HepG2 (cell line): Measurements from ENCODE around the gene MYOT. TPM values are rescaled to one million over a fixed set of nuclear protein-coding genes. Genes with fewer than 3 reads are reported as not detected.

Experiments used
- ATAC-seq: fragments of 200-7000 bp; cut with Tn5 transposase; 3 replicates; pipeline ENCODE4 v1.9.1; 2020; ENCODE audit warnings: mild to moderate bottlenecking, moderate library complexity
- BruUV-seq: library from RNA; stranded (reverse); fragments of 400-500 nt; replicated peaks from 2 replicates; lab custom pipeline; 2021; lab: Mats Ljungman, UMichigan
- CTCF ChIA-PET: fragments of 300-600 bp; formaldehyde crosslinking; extraction: SDS; loops from one replicate; lab custom pipeline; 2021; ENCODE audit warnings: low total read pairs, inconsistent platforms, low intra/inter-chr PET ratio; lab: Yijun Ruan, JAX
- POLR2A ChIA-PET: fragments of 350-600 bp; sonication (Branson Sonifier 250); formaldehyde crosslinking; loops from one replicate; lab custom pipeline; 2020; ENCODE audit warnings: antibody characterized with exemption, inconsistent platforms; lab: Yijun Ruan, JAX
- DNase-seq: peaks from one replicate; pipeline ENCODE4 v3.0.0-alpha.2; 2015; ENCODE audit warnings: low spot score
- FAIRE-seq: peaks from 3 replicates; lab custom pipeline; 2011; peaks lifted over from hg19 to GRCh38; lab: Jason Lieb, UNC
- H2AFZ ChIP-seq: one replicate; pipeline ENCODE4 v1.6.1; 2011; ENCODE audit warnings: low read length, inconsistent platforms
- H3K27ac ChIP-seq: fragments of 300-600 bp; 3 replicates; pipeline ENCODE4 v1.8.0; 2011; ENCODE audit warnings: mixed run types, mild to moderate bottlenecking, mixed read lengths, low read length, inconsistent platforms; ENCODE audit not compliant: insufficient read depth; ENCODE audit errors: extremely low read length
- H3K27me3 ChIP-seq, 2 experiments: fragments of 200-600 bp in 1 of 2; 2 replicates in 1 of 2; 3 replicates in 1 of 2; pipeline versions ENCODE4 v1.6.0 to v1.8.0; 2011; ENCODE audit warnings: low read length in 2 of 2, mild to moderate bottlenecking in 2 of 2, moderate library complexity in 2 of 2, inconsistent platforms in 1 of 2; ENCODE audit not compliant: insufficient read depth in 2 of 2, control insufficient read depth in 1 of 2
- H3K36me3 ChIP-seq, 2 experiments: fragments of 200-600 bp in 1 of 2; replicated peaks in 1 of 2; 2 replicates in 1 of 2; 3 replicates in 1 of 2; pipeline versions ENCODE4 v1.5.1 to v1.8.0; 2011; ENCODE audit warnings: low read length in 2 of 2, inconsistent platforms in 1 of 2; ENCODE audit not compliant: insufficient read depth in 2 of 2, control insufficient read depth in 1 of 2
- H3K4me1 ChIP-seq: 2 replicates; pipeline ENCODE4 v1.5.1; 2012; ENCODE audit warnings: low read length, inconsistent platforms; ENCODE audit not compliant: insufficient read depth
- H3K4me2 ChIP-seq: 2 replicates; pipeline ENCODE4 v1.6.0; 2011; ENCODE audit warnings: low read depth, low read length, inconsistent platforms
- H3K4me3 ChIP-seq, 3 experiments: fragments of 200-600 bp in 1 of 3; sonication (generic), shearing (Covaris generic) in 1 of 3; replicated peaks in 1 of 3; 2 replicates each; pipeline ENCODE4 v1.5.1; 2011 to 2016; ENCODE audit warnings: low read length in 3 of 3, inconsistent platforms in 2 of 3, low read depth in 2 of 3, mild to moderate bottlenecking in 2 of 3, control low read depth in 1 of 3, mixed read lengths in 1 of 3; ENCODE audit not compliant: insufficient read depth in 1 of 3
- H3K79me2 ChIP-seq: one replicate; pipeline ENCODE4 v1.6.1; 2011; ENCODE audit warnings: low read length, inconsistent platforms; ENCODE audit not compliant: insufficient read depth
- H3K9ac ChIP-seq: 2 replicates; pipeline ENCODE4 v1.6.0; 2011; ENCODE audit warnings: mild to moderate bottlenecking, low read depth, low read length, inconsistent platforms; ENCODE audit not compliant: insufficient read depth
- H3K9me3 ChIP-seq: 2 replicates; pipeline ENCODE4 v1.5.1; 2012; ENCODE audit warnings: mild to moderate bottlenecking, low read length
- H4K20me1 ChIP-seq: 2 replicates; pipeline ENCODE4 v1.6.0; 2011; ENCODE audit warnings: inconsistent platforms, mild to moderate bottlenecking, low read length, moderate library complexity; ENCODE audit not compliant: insufficient read depth
- AHDC1 ChIP-seq: sonication (generic); formaldehyde crosslinking; IDR thresholded peaks from 2 replicates; pipeline ENCODE4 v1.5.1; 2020; ENCODE audit warnings: mild to moderate bottlenecking, missing genetic modification reagents, borderline replicate concordance
- EP300 ChIP-seq, 3 experiments: sonication (generic) in 1 of 3; formaldehyde crosslinking in 1 of 3; IDR thresholded peaks; 2 replicates each; pipeline versions ENCODE4 v1.5.1 to v1.6.1; 2011 to 2020; ENCODE audit warnings: low read depth in 2 of 3, low read length in 2 of 3, borderline replicate concordance in 1 of 3, improper control_type of control experiment in 1 of 3, mild to moderate bottlenecking in 1 of 3, missing genetic modification reagents in 1 of 3, moderate library complexity in 1 of 3
- HOXD1 ChIP-seq: sonication (generic); formaldehyde crosslinking; IDR thresholded peaks from 2 replicates; pipeline ENCODE4 v1.5.0; 2020; ENCODE audit warnings: missing genetic modification reagents
- MXD1 ChIP-seq: sonication (generic); formaldehyde crosslinking; IDR thresholded peaks from 2 replicates; pipeline ENCODE4 v1.4.0; 2020; ENCODE audit warnings: mild to moderate bottlenecking, missing genetic modification reagents
- ONECUT2 ChIP-seq: sonication (generic); formaldehyde crosslinking; IDR thresholded peaks from 2 replicates; pipeline ENCODE4 v1.4.0; 2020; ENCODE audit warnings: missing genetic modification reagents
- PHF21A ChIP-seq: sonication (generic); formaldehyde crosslinking; IDR thresholded peaks from 2 replicates; pipeline ENCODE4 v1.5.0; 2020; ENCODE audit warnings: mild to moderate bottlenecking, missing genetic modification reagents
- PRDM10 ChIP-seq: sonication (generic); formaldehyde crosslinking; IDR thresholded peaks from 2 replicates; pipeline ENCODE4 v1.4.0; 2020; ENCODE audit warnings: low read depth, missing genetic modification reagents
- RXRB ChIP-seq: IDR thresholded peaks from 2 replicates; pipeline ENCODE4 v1.6.1; 2016; ENCODE audit warnings: borderline replicate concordance, missing genetic modification reagents, missing compliant biosample characterization
- SIX1 ChIP-seq: sonication (generic); formaldehyde crosslinking; IDR thresholded peaks from 2 replicates; pipeline ENCODE4 v1.4.0; 2020; ENCODE audit warnings: missing genetic modification reagents, borderline replicate concordance
- TCF7 ChIP-seq: sonication (generic); IDR thresholded peaks from 2 replicates; pipeline ENCODE4 v1.6.1; 2016; ENCODE audit warnings: antibody characterized with exemption, low read depth
- ZNF354B ChIP-seq: sonication (generic); formaldehyde crosslinking; IDR thresholded peaks from 2 replicates; pipeline ENCODE4 v1.8.0; 2022; ENCODE audit warnings: mild to moderate bottlenecking, missing genetic modification reagents
- ZNF644 ChIP-seq: IDR thresholded peaks from 2 replicates; pipeline ENCODE4 v1.6.1; 2016; ENCODE audit warnings: low read depth
- WGBS: methylation state at CpG from one replicate; pipeline ENCODE4 v1.1.6; 2017; ENCODE audit warnings: low lambda C conversion rate; 5-methylcytosine and 5-hydroxymethylcytosine counted together
- in situ Hi-C: cut with HindIII; loops from 2 replicates; pipeline ENCODE4 v1.10.0; 2017; ENCODE audit warnings: low pct_unique_long_range_greater_than_20kb; ENCODE audit not compliant: extremely low pct_ligation_motif_present
- intact Hi-C: fragments of 100-400 bp; cut with micrococcal nuclease; formaldehyde crosslinking; loops from one replicate; pipeline ENCODE4 v1.10.0; 2022; ENCODE audit not compliant: unreplicated experiment
- polyA plus RNA-seq, 8 experiments: library from polyadenylated mRNA; depleted of rRNA in 3 of 8; stranded (reverse) in 7 of 8; unstranded in 1 of 8; fragments of >200 nt; fragmentation: Illumina TruSeq in 4 of 8; extraction: Trizol in 4 of 8; gene quantifications; 2 replicates each; pipeline versions ENCODE4 v1.2.1 to v1.2.3, GENCODE V29; 2011 to 2016; ENCODE audit warnings: low read depth in 4 of 8, missing spikeins in 1 of 8, mixed read lengths in 1 of 8; ENCODE audit not compliant: insufficient read depth in 1 of 8
- total RNA-seq, 5 experiments: library from RNA; depleted of rRNA; stranded (reverse); fragments of >200 nt; fragmentation: Illumina TruSeq; extraction: Trizol; gene quantifications; 2 replicates each; pipeline ENCODE4 v1.2.3, GENCODE V29; 2016; ENCODE audit warnings: low read depth in 1 of 5

The MYOT gene
- total and polyA plus RNA-seq, 2 of the 13 experiments (the other 11 are each of a cell fraction or from before 2014, with no cell fraction given) = not detected

- TF ChIP-seq MXD1 (CRISPR knock-in tag) (no peak), ZNF644 (CRISPR knock-in tag) (no peak), ZNF354B (CRISPR knock-in tag) (no peak)
Measured at GRCh38 chr5:137896560-137896959, 28.9 kb downstream of the MYOT start (continued).

GRCh38 chr5:137899493-137899892, 31.8 kb downstream of the MYOT start:
- peak overlapping the region; percentile 64; the same call in 1 of the 2 replicates for H3K4me2 ChIP-seq
- no peaks in the 10 kb centered on the region for H3K36me3 ChIP-seq
- in situ Hi-C loops (no loop called here), intact Hi-C loops (loop anchor here (10.0 kb wide), 1 partner anchor 145 kb away; the partner anchor contains the start of gene HNRNPA0)
- no peak overlapping the region for H2AFZ ChIP-seq
- ATAC-seq (peak; percentile 61), DNase-seq (peak; percentile 42), FAIRE-seq (no peak)
- 11% methylated on average over 3 of the region's 3 CpGs for WGBS
- H3K9ac ChIP-seq = no peak overlapping the region
- ChIA-PET CTCF (no interaction called here), POLR2A (no interaction called here)
- peaks cover 63% of the 10 kb centered on the region for H3K4me1 ChIP-seq
- H4K20me1 ChIP-seq = no peaks in the 10 kb centered on the region
- H3K27me3 ChIP-seq = no peaks in the 10 kb centered on the region
- no TSS peak for BruUV-seq
- peak overlapping the region; percentile 27 for H3K27ac ChIP-seq
- no peaks in the 10 kb centered on the region for H3K9me3 ChIP-seq
- H3K4me3 ChIP-seq = no peak overlapping the region
- H3K79me2 ChIP-seq = no peaks in the 10 kb centered on the region
- TF ChIP-seq SIX1 (peak; percentile 97), AHDC1 (peak; percentile 30; the same call in 1 of the 2 replicates), EP300 (IDR thresholded peaks at IDR 0.05; ENCODE audit: low read depth in 2 of 2, low read length in 2 of 2) (peak in 1 of 2 experiments; percentile 50; a peak in 2 of 4 replicates), EP300 (CRISPR knock-in tag; IDR thresholded peaks at IDR 0.05; ENCODE audit: borderline replicate concordance) (no peak), RXRB (CRISPR knock-in tag) (peak; percentile 93), PHF21A (CRISPR knock-in tag) (peak; percentile 43; the same call in 1 of the 2 replicates), PRDM10 (CRISPR knock-in tag) (no peak), ONECUT2 (CRISPR knock-in tag) (peak; percentile 91), HOXD1 (CRISPR knock-in tag) (no peak), TCF7 (peak; percentile 62)
